ENCODE data around the gene AUNIP.

Gene AUNIP

GRCh38 chr1:25825605-25826004 lies 33.7 kb downstream of the AUNIP start:
- no peak for DNase-seq

GRCh38 chr1:25821630-25822091 lies 37.6 kb downstream of the AUNIP start:
- no peak for DNase-seq

- no peak for DNase-seq
Observed at GRCh38 chr1:25821112-25821476, 38.2 kb downstream of the AUNIP start.

GRCh38 chr1:25820247-25821111 lies 38.8 kb downstream of the AUNIP start:
- DNase-seq: peak; percentile 41 to 42

GRCh38 chr1:25819491-25820246 lies 39.6 kb downstream of the AUNIP start, which contains the start of gene MTFR1L:
Gene MTFR1L (plus strand): TSS chr1:25819954. CDS start chr1:25823105, 3,151 bp downstream.
- DNase-seq: peak; percentile 59 to 71

- DNase-seq: no peak
Observed at GRCh38 chr1:25818569-25818968, 40.7 kb downstream of the AUNIP start.

GRCh38 chr1:25817840-25818501 lies 41.3 kb downstream of the AUNIP start:
- DNase-seq: no peak

GRCh38 chr1:25816112-25816718 lies 43.0 kb downstream of the AUNIP start:
- DNase-seq: no peak

- no peak for DNase-seq
Observed at GRCh38 chr1:25815208-25816111, 43.8 kb downstream of the AUNIP start.

GRCh38 chr1:25814549-25815087 lies 44.6 kb downstream of the AUNIP start:
- DNase-seq: no peak

GRCh38 chr1:25813734-25814471 lies 45.4 kb downstream of the AUNIP start:
- DNase-seq: no peak

- DNase-seq: no peak
Observed at GRCh38 chr1:25813071-25813733, 46.1 kb downstream of the AUNIP start.

- no peak for DNase-seq
Observed at GRCh38 chr1:25811384-25812082, 47.7 kb downstream of the AUNIP start.

- peak; percentile 43 to 61 for DNase-seq
Observed at GRCh38 chr1:25810341-25811299, 48.6 kb downstream of the AUNIP start.

- DNase-seq: no peak
Observed at GRCh38 chr1:25809929-25810328, 49.3 kb downstream of the AUNIP start.

- peak in 1 of 2 donors; percentile 12 for DNase-seq
Observed at GRCh38 chr1:25809283-25809926, 49.9 kb downstream of the AUNIP start.

- DNase-seq: no peak
Observed at GRCh38 chr1:25808481-25809244, 50.6 kb downstream of the AUNIP start.
